Fibroblast of the aortic adventitia (primary cell): Measurements from ENCODE around the gene GFRAL. TPM values are rescaled to one million over a fixed set of nuclear protein-coding genes. Genes with fewer than 3 reads are reported as not detected.

Experiments
- DNase-seq: peaks from one replicate; pipeline ENCODE4 v3.0.0-alpha.2; 2010; ENCODE audit warnings: low read depth
- H3K4me3 ChIP-seq: 2 replicates; pipeline ENCODE4 v1.5.1; 2011; ENCODE audit warnings: low read depth, mild to moderate bottlenecking, control low read depth, low read length, moderate library complexity
- CTCF ChIP-seq: IDR thresholded peaks from 2 replicates; pipeline ENCODE4 v1.5.1; 2011; ENCODE audit warnings: mild to moderate bottlenecking, low read length, control low read depth, inconsistent platforms; ENCODE audit not compliant: insufficient read depth
- total RNA-seq: library from RNA; depleted of rRNA; stranded (reverse); fragments of >200 nt; gene quantifications from 2 replicates; pipeline ENCODE4 v1.2.3, GENCODE V29; 2012; ENCODE audit warnings: low replicate concordance

GFRAL gene
- total RNA-seq, 1 donor, result not detected

DNA sequence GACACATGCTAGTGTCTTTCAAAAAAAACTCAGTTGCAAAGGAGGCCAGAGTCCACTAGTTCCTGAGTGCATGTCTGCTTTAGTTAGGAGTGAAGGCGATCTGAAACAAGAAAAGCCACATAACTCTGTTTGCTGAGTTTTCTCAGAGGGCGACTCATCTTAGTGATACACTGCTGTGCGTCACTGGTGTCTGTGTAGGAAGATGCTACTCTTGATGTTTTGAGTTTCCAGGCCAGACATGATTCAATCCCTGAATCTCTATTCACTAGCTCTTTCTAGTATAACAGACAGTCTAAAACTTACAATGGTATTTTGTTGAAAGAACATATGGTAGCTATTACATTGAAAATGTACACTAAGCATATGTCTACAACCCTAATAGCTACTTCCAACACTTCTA lies 60.9 kb downstream of the GFRAL start:
- TF ChIP-seq CTCF, result no peak
- DNase-seq, result no peak
- no peak overlapping the region for H3K4me3 ChIP-seq

GRCh38 chr6:55395871-55396270 lies 68.6 kb downstream of the GFRAL start:
- no peak for TF ChIP-seq CTCF
- H3K4me3 ChIP-seq, result no peak overlapping the region
- no peak for DNase-seq

DNA sequence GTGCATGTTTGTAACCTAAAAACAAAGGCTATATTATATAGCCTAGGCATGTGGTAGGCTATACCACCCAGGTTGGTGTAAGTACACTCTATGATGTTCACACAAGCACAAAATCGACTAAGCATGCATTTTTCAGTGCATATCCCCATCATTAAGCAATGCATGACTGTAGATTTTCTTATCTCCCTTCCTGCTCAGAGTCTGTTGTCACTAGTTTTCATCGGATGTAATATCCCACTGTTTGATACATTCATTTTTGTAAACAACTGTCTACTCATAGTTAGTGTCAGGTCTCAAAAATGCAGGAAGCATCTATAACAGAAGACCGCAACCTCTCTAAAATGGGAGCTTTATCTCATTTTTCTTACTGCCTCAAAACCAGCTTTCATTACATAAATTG lies 70.7 kb downstream of the GFRAL start:
- no peak overlapping the region for H3K4me3 ChIP-seq
- no peak for DNase-seq
- no peak for TF ChIP-seq CTCF

- no peak overlapping the region for H3K4me3 ChIP-seq
- no peak for DNase-seq
- TF ChIP-seq CTCF, result no peak
These were observed 72.1 kb downstream of the GFRAL start for GRCh38 chr6:55399351-55399750.

DNA sequence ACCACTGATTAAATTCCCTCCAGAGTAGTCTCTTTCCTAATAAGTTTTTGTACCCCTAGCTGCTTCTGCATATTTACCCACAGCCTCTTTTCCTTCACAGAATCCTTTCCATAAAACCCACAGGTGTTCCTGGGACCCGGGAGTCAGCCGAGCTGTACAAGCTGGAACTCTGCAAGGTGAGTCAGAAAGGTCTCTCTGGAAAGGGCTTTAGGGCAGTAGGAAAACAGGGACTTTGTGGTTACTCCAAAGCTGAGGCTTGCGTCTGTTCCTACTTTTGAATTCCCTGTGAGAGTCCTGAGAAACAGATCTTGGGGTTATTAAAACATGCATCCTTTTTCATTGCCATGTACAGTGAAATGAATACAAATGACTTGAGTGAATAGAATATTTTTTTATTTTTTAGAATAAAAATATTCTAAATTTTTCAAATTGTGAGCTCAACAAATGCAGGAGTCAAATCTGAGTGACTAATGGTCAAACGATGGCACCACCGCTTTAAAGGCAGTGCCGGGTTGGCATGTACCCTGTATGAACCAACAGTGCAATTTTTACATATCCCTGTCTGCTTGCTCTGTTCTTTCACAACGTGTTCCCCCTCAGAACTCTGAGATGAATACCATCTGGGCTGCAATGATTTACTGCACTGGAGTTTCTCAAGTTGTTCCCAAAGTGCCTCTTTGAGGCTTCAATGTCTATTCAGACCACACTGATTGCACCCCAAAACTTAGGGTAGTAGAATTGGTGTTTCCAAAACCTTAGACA lies 78.4 kb downstream of the GFRAL start:
- TF ChIP-seq CTCF, result no peak
- H3K4me3 ChIP-seq, result no peak overlapping the region
- DNase-seq, result no peak

DNA sequence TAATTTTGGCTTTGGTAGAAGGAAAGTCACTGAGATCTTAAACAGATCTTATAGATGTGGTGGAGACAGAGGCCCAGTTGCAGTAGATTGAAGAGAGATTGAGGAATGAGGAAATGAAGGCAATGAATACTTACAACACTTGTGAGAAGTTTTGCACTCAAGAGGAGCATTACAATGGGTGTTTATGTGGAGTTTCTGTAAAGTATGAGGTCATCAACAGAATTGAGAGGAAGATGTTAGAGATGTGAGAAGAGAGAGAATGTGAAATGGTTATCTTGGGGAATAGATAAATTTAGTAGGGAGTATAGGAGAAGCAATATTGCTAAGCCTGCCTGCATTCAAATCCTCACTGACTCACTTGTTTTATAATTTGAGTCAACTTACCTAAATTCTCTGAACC lies 83.4 kb downstream of the GFRAL start:
- TF ChIP-seq CTCF, result no peak
- no peak overlapping the region for H3K4me3 ChIP-seq
- DNase-seq, result no peak

DNA sequence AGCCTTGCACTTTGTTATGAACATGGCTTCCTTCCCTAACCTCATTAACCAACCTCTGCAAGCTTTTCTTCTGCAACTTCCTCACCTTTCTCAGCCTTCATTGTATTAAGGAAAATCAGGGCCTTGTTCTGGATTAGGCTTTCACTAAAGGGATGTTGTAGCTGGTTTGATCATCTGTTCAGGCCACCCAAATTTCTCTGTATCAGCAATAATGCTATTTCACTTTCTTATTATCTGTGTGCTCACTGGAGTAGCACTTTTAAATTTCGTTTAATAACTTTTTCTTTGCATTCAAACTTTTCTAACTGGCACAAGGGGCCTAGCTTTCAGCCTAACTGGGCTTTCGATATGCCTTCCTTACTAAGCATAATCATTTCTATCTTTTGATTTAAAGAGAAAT lies 96.7 kb downstream of the GFRAL start:
- TF ChIP-seq CTCF, result no peak
- DNase-seq, result no peak
- no peak overlapping the region for H3K4me3 ChIP-seq
